ENCODE results near the gene MIEF2.
"Not testable (repeated sequence)": the region's sequence is repeated elsewhere in the genome, so short reads cannot be mapped to it uniquely, and the experiment has no call there.

MIEF2 gene

GRCh38 chr17:18303206-18303605 is 42.7 kb downstream of the MIEF2 start:
- not testable (repeated sequence) for DNase-seq

GRCh38 chr17:18309202-18309601 is 48.7 kb downstream of the MIEF2 start:
- DNase-seq: no peak

GRCh38 chr17:18314059-18314730 is 53.7 kb downstream of the MIEF2 start:
- no peak for DNase-seq

GRCh38 chr17:18314731-18315561 is 54.5 kb downstream of the MIEF2 start, which contains the start of the genes SMCR8 and TOP3A:
TSS of gene SMCR8 (plus strand) at chr17:18315293. CDS start at chr17:18315790, 497 bp downstream.
TSS of gene TOP3A (minus strand) at chr17:18314994. CDS start at chr17:18314778, 216 bp downstream.
- peak; percentile 62 for DNase-seq

- DNase-seq: no peak
These were observed 55.1 kb downstream of the MIEF2 start for GRCh38 chr17:18315562-18315922.

- no peak for DNase-seq
These were observed 55.5 kb downstream of the MIEF2 start for GRCh38 chr17:18315961-18316360.

All from 8988T (cell line).